GM19463 (cell line): ENCODE measurements around the gene NUBPL.
"Not testable (repeated sequence)": the region's sequence is repeated elsewhere in the genome, so short reads cannot be mapped to it uniquely, and the experiment has no call there.

Experiments used
- ATAC-seq: cut with Tn5 transposase; IDR thresholded peaks from one replicate; pipeline ENCODE4 v1.9.1; 2021; ENCODE audit warnings: mild to moderate bottlenecking, moderate library complexity; ENCODE audit not compliant: unreplicated experiment

The NUBPL gene

DNA sequence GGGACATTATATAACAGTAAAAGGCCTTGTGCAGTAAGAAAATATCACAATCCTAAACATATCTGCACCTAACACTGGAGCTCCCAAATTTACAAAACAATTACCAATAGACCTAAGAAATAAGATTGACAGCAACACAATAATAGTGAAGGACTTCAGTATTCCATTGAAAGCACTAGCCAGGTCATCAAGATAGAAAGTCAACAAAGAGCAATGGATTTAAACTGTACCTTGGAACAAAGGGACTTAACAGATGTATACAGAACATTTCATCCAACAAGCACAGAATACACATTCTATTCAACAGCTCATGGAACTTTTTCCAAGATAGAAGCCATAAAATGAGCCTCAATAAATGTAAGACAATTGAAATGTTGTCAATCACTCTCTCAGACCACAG lies 306.4 kb downstream of the NUBPL start:
- ATAC-seq: no peak

DNA sequence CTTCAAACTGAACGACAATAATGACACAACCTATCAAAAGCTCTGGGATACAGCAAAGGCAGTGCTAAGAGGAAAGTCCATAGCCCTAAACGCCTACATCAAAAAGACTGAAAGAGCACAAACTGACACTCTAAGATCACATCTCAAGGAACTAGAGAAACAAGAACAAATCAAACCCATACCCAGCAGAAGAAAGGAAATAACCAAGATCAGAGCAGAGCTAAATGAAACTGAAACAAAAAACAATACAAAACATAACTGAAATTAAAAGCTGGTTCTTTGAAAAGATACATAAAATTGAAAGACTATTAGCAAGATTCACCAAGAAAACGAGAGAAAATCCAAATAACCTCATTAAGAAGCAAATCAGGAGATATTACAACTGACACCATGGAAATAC lies 306.9 kb downstream of the NUBPL start:
- not testable (repeated sequence) for ATAC-seq

DNA sequence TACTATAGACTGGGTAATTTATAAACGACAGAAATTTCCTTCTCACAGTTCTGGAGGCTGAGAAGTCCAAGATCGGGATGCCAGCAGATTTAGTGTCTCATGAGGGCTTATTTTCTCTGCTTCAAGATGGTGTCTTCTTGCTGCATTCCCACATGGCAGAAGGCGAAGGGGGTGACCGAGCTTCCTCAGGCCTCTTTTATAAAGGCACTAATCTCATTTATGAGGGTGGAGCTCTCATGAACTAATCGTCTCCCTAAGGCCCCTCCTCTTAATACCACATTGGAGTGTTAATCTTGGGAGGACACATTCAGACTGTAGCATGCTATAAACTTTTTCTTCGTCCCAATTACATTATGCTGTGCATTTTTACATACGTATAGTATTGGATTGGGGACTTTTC lies 315.5 kb downstream of the NUBPL start:
- ATAC-seq: no peak

DNA sequence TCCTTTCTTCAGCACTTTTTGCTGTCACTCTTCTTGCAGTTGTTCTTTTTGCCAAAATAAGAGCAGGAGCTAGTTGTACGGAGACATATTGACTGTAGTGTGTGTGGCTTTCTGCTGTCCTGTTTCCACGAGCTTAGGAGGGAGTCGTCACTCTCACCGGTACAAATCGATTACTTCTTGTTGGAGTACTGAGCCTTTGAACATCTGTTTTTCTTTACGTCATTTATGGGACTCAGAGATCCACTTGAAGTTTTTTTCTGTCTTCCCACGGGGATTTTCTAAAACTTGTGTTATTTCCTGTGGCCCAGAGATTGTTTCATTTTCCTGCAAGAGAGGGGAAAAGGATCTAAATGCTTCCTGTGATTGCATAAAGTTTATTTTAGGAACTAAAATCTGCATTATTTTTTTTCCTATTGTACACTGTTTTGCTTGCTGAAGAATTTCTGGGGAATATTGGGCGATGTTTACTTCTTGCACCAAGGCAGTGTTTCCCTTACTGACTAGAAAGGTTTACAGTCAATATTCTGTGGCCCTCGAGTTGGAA lies 316.1 kb downstream of the NUBPL start:
- no peak for ATAC-seq

DNA sequence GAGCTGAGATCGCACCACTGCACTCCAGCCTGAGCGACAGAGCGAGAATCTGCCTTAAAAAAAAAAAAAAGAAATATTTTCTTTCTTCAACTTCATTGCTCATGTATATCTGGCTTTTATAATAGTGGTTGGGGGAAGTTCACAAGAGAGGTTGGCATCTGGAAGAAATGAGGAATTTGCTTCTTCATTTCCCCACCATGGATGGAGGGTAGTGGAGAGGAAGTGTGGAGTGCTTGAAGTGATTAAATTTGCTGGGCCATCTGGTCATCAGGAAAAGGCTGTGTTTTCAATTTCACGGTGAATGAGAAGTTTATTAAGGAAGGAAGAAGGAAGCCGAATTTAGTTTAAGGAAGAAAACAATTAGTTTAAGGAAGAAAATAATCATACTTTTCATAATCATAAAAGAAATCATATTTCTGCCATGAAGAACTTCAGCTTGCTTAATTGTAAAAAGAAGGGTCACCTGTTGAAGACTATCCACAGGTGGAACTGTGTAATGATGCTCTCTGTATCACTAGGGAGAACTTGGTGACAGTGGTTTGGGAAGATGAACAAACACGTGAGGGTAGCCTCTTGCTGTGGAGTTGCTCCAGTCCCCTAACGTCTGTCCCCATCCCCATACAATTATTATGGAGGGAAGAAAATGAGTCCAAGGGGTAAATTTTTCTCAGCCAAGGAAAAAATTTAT lies 318.6 kb downstream of the NUBPL start:
- ATAC-seq: no peak

DNA sequence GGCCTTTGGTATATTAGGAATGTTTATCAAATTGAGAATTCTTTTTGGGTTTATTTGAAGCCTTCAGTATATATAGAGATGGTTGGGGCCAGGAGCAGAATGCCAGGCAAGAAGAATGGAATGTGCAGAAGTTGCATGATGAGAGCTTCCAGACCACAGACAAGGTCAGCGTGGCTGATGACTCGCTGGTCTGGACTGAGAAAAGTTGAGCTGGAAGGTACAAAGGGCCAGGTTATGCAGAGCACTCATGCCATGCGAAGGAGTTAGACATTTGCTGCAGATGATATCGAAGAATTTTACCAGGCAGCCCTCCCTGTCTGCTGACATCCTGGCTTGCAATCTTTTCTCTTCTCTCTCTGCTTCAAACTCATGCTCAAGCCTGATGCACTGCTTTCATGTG lies 319.7 kb downstream of the NUBPL start:
- no peak for ATAC-seq

DNA sequence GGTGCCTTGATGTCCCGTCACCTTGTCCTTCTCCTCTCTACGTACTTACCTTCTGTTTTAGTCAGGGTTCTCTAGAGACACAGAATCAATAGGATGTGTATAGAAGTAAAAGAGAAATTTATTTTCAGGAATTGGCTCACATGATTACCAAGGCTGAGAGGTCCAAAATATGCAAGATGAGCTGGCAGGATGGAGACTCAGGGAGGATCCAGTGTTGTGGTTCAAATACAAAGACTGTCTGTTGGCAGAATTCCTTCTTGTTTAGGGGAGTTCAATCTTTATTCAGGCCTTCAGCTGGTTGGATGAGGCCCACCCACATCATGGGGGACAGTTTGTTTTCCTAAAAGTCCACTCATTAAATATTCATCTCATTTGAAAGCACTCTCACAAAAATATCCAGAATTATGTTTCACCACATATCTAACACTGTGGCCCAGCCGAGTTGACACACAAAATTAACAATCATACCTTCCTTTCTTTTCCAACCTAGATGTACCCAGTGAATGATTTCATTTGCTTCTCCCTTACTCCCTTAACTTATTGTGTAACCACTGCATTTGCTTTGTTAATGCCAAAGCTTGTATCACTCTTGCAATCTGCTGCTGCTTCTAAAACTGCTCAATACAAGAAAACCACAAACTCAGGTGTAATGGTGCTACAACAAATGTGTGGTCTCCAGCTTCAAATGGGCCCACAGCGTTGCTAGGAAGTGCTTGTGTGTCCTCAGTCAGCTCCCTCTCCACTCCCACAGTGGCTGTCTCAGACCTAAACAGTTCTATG lies 320.5 kb downstream of the NUBPL start:
- no peak for ATAC-seq

DNA sequence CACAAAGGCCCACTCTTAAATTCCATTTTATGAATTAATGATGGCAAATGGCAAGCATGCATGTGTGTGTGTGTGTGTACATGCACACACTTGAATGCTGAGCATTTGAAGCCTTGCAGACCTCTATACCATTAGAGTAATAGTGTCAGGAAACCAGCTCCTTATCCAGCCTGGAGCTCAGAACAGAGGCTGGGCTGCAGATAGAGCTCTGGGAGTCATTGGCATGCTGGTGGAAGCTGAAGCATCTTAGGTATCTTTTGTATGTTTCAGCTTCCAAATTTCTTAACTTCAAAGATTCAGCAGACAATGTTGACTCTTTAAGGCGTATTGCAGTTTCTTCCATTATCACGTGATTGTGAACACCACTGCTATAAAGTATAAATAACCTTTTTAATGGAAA lies 323.0 kb downstream of the NUBPL start:
- ATAC-seq: no peak

DNA sequence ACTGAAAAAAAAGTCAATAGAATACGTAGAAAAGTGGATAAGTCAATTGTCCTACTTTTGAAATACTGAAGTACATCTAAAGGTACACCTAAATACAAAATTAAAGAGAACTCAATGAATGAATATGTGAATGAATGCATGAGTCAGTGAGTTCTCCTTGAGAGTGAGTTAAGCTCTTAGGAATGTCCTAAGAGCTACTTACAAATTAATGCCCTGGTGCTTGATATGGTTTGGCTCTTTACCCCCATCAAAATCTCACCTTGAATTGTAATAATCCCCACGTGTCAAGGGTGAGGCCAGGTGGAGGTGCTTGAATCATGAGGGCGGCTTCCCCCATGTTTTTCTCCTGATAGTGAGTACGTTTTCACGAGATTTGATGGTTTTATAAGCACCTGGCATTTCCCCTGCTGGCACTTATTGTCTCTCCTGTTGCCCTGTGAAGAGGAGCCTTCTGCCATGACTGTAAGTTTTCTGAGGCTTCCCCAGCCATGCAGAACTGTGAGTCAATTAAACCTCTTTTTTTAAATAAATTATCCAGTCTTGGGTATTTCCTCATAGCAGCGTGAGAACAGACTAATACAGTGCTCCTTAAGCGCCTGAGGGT lies 323.7 kb downstream of the NUBPL start:
- ATAC-seq: no peak

DNA sequence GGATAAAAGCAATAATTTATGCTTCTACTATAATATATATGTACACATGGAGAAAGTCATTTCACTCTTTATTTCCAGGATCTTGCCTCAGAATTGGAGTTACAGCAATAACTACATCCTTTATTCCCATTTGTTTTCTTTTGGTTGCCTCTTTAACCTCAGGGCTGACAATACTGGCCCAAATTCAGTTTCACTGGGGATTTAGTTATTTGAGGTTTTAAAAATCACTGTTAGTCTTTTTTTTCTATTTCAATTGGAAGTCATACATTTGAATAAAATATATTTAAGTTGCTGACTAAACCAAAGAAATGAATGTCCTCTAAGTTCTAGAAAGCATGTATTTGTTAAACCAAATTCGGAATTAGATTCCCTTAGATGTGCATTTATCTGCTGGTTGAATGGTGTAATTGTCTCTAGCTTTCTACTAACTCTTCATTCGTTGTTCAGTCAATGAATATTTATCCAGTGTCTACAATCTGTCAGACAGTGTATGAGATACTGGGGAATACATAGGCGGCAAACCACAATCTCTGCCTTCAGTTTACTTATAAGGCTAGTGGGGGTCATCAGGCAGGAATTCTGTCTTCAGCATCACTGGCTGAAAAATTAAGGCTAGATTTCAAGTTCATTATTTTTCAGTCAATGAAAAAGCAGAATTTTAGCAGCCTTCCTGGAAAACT lies 325.1 kb downstream of the NUBPL start:
- ATAC-seq: no peak

DNA sequence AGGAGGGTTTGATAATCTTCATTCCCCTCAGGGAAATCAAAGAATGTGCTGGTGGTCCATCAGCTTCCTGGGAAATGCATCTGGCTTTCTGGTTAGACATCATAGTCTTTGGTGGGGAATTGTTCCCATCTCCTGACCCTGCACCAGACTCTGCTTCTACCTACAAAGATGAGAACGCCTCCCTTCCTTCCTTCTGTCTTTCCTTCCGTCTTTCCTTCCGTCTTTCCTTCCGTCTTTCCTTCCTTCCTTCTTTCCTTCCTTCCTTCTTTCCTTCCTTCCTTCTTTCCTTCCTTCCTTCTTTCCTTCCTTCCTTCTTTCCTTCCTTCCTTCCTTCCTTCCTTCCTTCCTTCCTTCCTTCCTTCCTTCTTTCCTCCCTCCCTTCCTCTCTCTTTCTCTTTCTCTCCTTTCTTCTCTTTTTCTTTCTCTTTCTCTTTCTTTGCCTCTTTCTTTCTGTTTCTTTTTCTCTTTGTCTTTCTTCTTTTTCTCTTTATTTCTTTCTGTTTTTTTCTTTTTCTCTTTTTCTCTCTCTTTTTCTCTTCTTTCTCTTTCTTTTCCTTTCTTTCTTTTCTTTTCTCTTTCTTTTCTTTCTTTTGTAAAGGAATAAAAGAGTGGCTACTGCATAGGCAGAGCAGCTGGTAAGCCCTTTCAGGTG lies 326.9 kb downstream of the NUBPL start:
- ATAC-seq: no peak

DNA sequence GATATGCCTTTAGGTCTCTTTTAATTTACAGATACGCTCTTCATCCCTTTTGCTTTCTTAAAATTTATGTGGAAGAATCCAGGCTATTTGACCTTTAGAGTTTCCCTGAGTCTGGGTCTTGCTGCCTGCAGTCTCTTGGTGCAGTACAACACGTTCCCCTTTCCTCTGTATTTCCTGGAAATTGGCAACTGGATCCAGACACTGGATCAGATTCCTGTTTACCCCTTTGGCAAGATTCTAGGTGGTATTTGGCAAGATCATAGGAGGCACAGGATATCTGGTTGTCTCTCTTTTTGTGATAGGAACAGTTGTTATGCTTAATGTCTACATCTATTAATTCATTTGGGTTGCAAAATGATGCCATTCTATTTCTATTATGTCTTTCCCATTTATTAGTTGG lies 328.1 kb downstream of the NUBPL start:
- ATAC-seq: no peak

DNA sequence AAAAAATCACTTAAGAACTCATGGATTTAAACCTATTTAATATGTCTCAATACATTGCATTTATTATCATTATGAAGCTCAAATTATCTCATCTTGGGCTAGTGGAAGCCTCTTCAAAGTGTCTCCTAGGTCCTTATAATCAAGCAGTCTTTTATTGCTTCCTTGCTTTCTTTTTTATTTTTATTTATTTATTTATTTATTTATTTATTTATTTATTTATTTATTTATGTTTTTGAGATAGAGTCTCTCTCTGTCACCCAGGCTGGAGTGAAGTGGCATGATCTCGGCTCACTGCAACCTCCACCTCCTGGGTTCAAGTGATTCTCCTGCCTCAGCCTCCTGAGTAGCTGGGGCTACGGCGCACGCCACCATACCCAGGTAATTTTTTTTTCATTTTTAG lies 329.0 kb downstream of the NUBPL start:
- ATAC-seq: not testable (repeated sequence)

DNA sequence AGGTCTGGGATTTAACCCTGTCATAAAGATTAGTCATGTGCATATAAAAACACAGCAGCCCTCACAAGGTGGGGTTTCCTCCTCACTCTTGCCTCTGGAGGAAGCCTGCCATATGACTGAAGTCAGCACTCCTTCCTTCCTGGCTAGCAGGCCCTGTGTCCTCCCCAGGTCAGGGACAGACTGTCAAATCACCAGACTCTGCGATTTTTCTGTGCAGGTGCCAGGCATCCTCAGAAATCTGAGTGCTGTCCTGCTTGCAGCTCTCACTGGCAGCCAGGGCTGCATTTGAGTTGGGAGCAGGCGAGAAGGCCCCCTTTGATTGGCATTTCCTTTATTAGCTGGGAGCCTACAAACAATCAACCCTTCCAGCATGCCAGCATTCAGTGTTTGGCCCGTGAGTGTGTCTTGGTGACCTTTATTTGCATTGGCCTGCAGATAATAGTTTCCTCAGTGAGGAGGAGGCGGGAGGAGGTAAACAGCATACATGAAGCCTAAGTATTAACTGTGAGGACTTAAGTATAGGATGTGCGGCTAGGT lies 332.1 kb downstream of the NUBPL start:
- no peak for ATAC-seq

DNA sequence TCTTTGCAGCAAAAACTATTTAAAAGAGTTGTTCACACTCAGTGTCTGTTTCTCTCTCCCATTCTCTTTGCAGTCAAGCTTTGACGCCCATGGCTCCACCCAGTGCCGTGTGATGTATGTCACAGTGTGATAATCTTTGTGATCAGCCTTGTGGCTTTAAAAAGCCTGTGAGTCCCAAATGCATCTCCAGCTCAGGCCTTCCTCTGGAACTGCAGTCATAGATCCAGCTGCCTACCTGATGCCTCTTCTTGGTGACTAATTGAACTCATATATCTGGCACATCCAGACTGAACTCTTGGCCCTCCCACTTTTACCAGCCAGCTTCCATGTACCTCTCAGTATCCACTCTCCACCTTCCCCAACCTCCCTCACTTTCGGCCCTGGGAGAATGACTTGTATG lies 333.1 kb downstream of the NUBPL start:
- no peak for ATAC-seq

DNA sequence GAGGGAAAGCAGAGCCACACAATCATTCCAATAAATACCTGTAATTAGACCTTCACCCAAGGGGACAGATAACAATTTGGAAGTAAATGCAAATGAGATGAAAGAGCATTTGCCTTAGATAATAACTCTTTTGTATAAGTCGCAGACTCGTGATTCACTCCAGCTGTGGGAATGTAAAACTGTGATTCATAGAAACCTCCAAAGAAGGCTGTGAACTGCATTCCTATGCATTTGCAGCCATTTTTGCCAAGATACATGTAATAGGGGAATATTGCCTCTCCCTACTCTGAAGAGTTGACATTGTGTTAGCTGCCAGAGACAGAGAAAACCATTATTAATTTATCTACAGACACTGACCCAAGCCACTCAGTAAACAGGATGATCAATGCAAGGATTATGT lies 334.0 kb downstream of the NUBPL start:
- ATAC-seq: no peak

DNA sequence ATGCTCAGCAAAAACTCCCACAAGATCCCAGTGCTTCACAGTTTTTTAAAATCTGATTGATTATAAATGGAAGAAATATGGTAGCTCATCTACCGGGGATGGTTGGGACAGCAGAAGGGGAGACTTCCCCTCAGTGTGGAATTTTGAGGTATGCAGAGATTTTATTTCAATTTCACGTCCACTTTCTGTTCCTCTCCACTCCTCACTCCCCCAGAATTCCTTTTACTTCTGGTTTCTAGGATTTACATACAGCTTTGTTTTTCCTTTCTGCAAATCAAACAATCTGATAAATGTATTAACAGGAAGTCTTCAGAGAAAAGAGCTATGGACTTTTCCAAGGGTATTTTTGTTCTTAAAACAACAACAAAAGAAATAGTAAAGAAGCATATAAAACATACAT lies 334.4 kb downstream of the NUBPL start:
- no peak for ATAC-seq

DNA sequence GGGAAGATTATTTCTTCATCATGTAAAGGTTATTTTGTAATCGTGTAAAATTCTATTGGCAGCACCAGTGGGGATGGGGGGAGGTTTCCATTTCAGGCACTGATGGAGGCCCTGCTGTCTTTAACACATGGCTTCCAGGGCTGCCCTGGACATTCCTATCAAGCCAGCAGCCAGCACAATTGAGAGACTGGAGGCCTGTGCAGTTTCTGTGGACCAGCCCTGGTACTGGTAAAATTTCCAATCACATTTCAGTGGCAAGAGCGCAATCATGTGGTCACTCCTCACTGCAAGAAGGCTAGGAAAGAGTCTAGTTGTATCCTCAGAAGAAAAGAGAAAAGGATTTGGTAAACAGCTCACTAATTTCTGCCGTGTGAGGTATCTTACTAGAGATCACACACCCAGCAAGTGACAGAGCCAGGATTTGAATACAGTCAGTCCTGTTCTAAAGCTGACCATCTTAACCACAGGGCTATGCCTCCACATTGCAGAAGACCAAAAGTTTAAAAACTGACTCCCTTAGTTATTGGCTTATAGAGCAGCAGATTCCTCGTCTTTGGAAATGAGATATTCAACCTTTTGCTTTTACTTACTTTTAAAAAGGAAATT lies 336.5 kb downstream of the NUBPL start:
- ATAC-seq: no peak

DNA sequence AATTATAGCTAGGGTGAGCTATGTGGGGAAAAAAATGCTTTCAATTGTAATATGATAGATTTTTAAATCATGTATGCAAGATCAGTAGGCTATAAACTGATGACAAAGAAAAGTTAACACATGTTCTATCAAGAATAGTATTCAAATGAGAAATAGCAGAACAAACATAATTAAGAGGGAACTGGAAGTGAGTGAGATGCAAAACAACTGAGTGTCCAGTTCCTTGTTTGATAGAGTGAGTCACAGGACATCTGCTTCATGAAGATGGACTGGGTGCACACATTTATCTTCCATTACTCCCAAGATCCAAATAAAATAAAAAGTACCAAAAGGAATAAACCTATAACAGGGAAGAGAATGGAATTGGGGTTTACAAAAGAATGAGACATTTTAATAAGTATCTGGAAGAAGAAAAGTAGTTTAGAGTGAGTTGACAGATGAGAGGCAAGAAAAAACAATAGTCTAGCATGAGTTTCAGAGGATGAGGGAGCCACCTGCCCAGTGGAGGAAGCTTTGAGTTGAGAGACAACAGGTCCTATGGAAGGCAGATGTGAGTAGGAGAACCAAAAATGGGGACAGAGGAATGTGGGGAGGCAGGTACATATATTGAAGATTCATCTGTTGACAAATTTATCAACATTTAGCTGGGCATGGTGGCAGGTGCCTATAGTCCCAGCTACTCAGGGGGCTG lies 337.8 kb downstream of the NUBPL start:
- ATAC-seq: no peak

DNA sequence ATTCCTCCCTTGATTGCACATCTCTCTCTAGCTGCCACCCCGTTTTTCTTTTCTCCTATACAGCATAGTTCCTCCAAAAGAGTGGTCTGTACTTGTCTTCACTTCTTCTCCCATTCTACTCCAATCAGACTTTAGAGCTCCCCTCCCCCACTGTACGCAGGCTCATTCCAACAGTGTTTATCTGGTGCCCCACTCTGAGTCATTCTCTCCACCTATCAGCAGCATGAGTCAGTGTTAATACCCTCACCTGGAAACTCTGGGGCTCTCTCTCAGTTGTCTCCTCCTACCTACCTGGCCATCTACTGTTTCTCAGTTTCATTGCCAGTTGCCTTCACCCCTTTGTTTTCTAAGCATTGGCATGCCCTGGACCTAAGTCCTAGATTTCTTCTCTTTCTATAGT lies 340.8 kb downstream of the NUBPL start:
- ATAC-seq: no peak
